ENCODE results near the gene NRBP1. TPM values are rescaled to one million over a fixed set of nuclear protein-coding genes. Genes with fewer than 3 reads are reported as not detected.

Gene NRBP1
- total RNA-seq, 1 experiment from 2014 or later: 169 TPM

- TF ChIP-seq, protein P1, sequence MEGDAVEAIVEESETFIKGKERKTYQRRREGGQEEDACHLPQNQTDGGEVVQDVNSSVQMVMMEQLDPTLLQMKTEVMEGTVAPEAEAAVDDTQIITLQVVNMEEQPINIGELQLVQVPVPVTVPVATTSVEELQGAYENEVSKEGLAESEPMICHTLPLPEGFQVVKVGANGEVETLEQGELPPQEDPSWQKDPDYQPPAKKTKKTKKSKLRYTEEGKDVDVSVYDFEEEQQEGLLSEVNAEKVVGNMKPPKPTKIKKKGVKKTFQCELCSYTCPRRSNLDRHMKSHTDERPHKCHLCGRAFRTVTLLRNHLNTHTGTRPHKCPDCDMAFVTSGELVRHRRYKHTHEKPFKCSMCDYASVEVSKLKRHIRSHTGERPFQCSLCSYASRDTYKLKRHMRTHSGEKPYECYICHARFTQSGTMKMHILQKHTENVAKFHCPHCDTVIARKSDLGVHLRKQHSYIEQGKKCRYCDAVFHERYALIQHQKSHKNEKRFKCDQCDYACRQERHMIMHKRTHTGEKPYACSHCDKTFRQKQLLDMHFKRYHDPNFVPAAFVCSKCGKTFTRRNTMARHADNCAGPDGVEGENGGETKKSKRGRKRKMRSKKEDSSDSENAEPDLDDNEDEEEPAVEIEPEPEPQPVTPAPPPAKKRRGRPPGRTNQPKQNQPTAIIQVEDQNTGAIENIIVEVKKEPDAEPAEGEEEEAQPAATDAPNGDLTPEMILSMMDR (IDR thresholded peaks at IDR 0.05; ENCODE audit: insufficient read depth in 1 of 2, low read depth in 1 of 2, low read length in 1 of 2, severe bottlenecking in 1 of 2, unreplicated experiment in 1 of 2): no peak
- H3K27me3 Mint-ChIP-seq (ENCODE audit: insufficient read depth, unreplicated experiment): peaks cover 2% of the 10 kb centered on the region
- DNase-seq: peak; percentile 99 to 100
- Histone ChIP-seq H3K27me3 (replicated peaks; ENCODE audit: control insufficient read depth, insufficient read depth, low read length) (no peaks in the 10 kb centered on the region), H3K9me3 (no peaks in the 10 kb centered on the region), H3K36me3 (ENCODE audit: control insufficient read depth, insufficient read depth, low read length) (no peaks in the 10 kb centered on the region), H3K4me1 (peaks cover 9% of the 10 kb centered on the region; the same call in 1 of the 2 replicates), H3K4me3 (ENCODE audit: low read depth, low read length) (peak within 1 kb of the TSS; percentile 46)
- CTCF ChIA-PET: no interaction called here
- H3K9me3 Mint-ChIP-seq (ENCODE audit: unreplicated experiment): no peaks in the 10 kb centered on the region
- H3K27ac Mint-ChIP-seq (ENCODE audit: unreplicated experiment): peak within 1 kb of the TSS; percentile 92
- intact Hi-C loops (cut with micrococcal nuclease; ENCODE audit: unreplicated experiment): loop anchor here (1.0 to 10.0 kb wide), 3 partner anchors 47 to 85 kb away; partner anchors contain the start of genes KRTCAP3 and PPM1G
- H3K4me1 Mint-ChIP-seq (ENCODE audit: low read depth, unreplicated experiment): peaks cover 6% of the 10 kb centered on the region
- BruUV-seq (replicated peaks): TSS peak; percentile 97
- peak within 1 kb of the TSS; percentile 85 for H3K4me3 Mint-ChIP-seq (ENCODE audit: unreplicated experiment)
- H3K36me3 Mint-ChIP-seq (ENCODE audit: insufficient read depth, unreplicated experiment): peaks cover 7% of the 10 kb centered on the region
- POLR2A ChIA-PET: no interaction called here
Measured at GRCh38 chr2:27489498-27490397, 61.3 kb downstream of the NRBP1 start, which contains the start of gene IFT172. TSS of gene IFT172 (minus strand) at chr2:27489743. CDS start at chr2:27489653, 90 bp downstream.

Other genes starting within 250 kb of the NRBP1 start
- gene ATRAID, start 216.6 kb upstream of the NRBP1 start, total RNA-seq (2022): 150 and 157 TPM in 2 replicates
- 93.7 and 98.2 TPM in 2 replicates for gene SLC5A6, start 216.4 kb upstream of the NRBP1 start, total RNA-seq (2022)
- gene CAD, start 211.3 kb upstream of the NRBP1 start, total RNA-seq (2022): 86.4 and 103 TPM in 2 replicates
- gene SLC30A3, start 165.6 kb upstream of the NRBP1 start, total RNA-seq (2022): 3.9 and 4.3 TPM in 2 replicates
- gene DNAJC5G, start 153.2 kb upstream of the NRBP1 start, total RNA-seq (2022): 0.25 and 0.51 TPM in 2 replicates
- gene TRIM54, start 146.2 kb upstream of the NRBP1 start, total RNA-seq (2022): 0.25 TPM in 1 of 2 replicates, not detected in the other
- gene UCN, start 120.2 kb upstream of the NRBP1 start, total RNA-seq (2022): 0.86 TPM in 1 of 2 replicates, not detected in the other
- gene MPV17, start 105.5 kb upstream of the NRBP1 start, total RNA-seq (2022): 43.4 and 50.6 TPM in 2 replicates
- gene GTF3C2, start 71.9 kb upstream of the NRBP1 start, total RNA-seq (2022): 81.0 and 91.4 TPM in 2 replicates
- 79.7 and 91.3 TPM in 2 replicates for gene EIF2B4, start 58.3 kb upstream of the NRBP1 start, total RNA-seq (2022)
- 98.7 and 108 TPM in 2 replicates for gene SNX17, start 58.0 kb upstream of the NRBP1 start, total RNA-seq (2022)
- 18.2 and 19.2 TPM in 2 replicates for gene ZNF513, start 47.9 kb upstream of the NRBP1 start, total RNA-seq (2022)
- gene PPM1G, start 19.0 kb upstream of the NRBP1 start, total RNA-seq (2022): 140 and 149 TPM in 2 replicates
- 47.8 and 53.9 TPM in 2 replicates for gene KRTCAP3, start 13.8 kb downstream of the NRBP1 start, total RNA-seq (2022)
- gene IFT172, start 61.1 kb downstream of the NRBP1 start, total RNA-seq (2022): 17.2 and 21.9 TPM in 2 replicates
- gene FNDC4, start 66.6 kb downstream of the NRBP1 start, total RNA-seq (2022): 2.4 and 2.5 TPM in 2 replicates
- 0.65 TPM in 1 of 2 replicates, not detected in the other for gene GCKR, start 68.2 kb downstream of the NRBP1 start, total RNA-seq (2022)
- 33.9 and 38.9 TPM in 2 replicates for gene ZNF512, start 154.4 kb downstream of the NRBP1 start, total RNA-seq (2022)
- gene CCDC121, start 200.4 kb downstream of the NRBP1 start, total RNA-seq (2022): 3.9 and 4.7 TPM in 2 replicates
- gene GPN1, start 200.4 kb downstream of the NRBP1 start, total RNA-seq (2022): 45.9 and 60.9 TPM in 2 replicates
- gene SUPT7L, start 235.0 kb downstream of the NRBP1 start, total RNA-seq (2022): 42.4 and 43.5 TPM in 2 replicates
- gene SLC4A1AP, start 235.3 kb downstream of the NRBP1 start, total RNA-seq (2022): 33.8 and 34.3 TPM in 2 replicates

Data from Caco-2 (cell line).